HepG2 (cell line): ENCODE results near the gene RBM25. TPM values are rescaled to one million over a fixed set of nuclear protein-coding genes. Genes with fewer than 3 reads are reported as not detected.

Experiments used
- ATAC-seq: fragments of 200-7000 bp; cut with Tn5 transposase; 3 replicates; pipeline ENCODE4 v1.9.1; 2020; ENCODE audit warnings: mild to moderate bottlenecking, moderate library complexity
- BruUV-seq: library from RNA; stranded (reverse); fragments of 400-500 nt; replicated peaks from 2 replicates; lab custom pipeline; 2021; lab: Mats Ljungman, UMichigan
- CTCF ChIA-PET: fragments of 300-600 bp; formaldehyde crosslinking; extraction: SDS; loops from one replicate; lab custom pipeline; 2021; ENCODE audit warnings: low total read pairs, inconsistent platforms, low intra/inter-chr PET ratio; lab: Yijun Ruan, JAX
- POLR2A ChIA-PET: fragments of 350-600 bp; sonication (Branson Sonifier 250); formaldehyde crosslinking; loops from one replicate; lab custom pipeline; 2020; ENCODE audit warnings: antibody characterized with exemption, inconsistent platforms; lab: Yijun Ruan, JAX
- DNase-seq: peaks from one replicate; pipeline ENCODE4 v3.0.0-alpha.2; 2015; ENCODE audit warnings: low spot score
- FAIRE-seq: peaks from 3 replicates; lab custom pipeline; 2011; peaks lifted over from hg19 to GRCh38; lab: Jason Lieb, UNC
- H2AFZ ChIP-seq: one replicate; pipeline ENCODE4 v1.6.1; 2011; ENCODE audit warnings: low read length, inconsistent platforms
- H3K27ac ChIP-seq: fragments of 300-600 bp; 3 replicates; pipeline ENCODE4 v1.8.0; 2011; ENCODE audit warnings: mixed run types, mild to moderate bottlenecking, mixed read lengths, low read length, inconsistent platforms; ENCODE audit not compliant: insufficient read depth; ENCODE audit errors: extremely low read length
- H3K27me3 ChIP-seq, 2 experiments: fragments of 200-600 bp in 1 of 2; 2 replicates in 1 of 2; 3 replicates in 1 of 2; pipeline versions ENCODE4 v1.6.0 to v1.8.0; 2011; ENCODE audit warnings: low read length in 2 of 2, mild to moderate bottlenecking in 2 of 2, moderate library complexity in 2 of 2, inconsistent platforms in 1 of 2; ENCODE audit not compliant: insufficient read depth in 2 of 2, control insufficient read depth in 1 of 2
- H3K36me3 ChIP-seq, 2 experiments: fragments of 200-600 bp in 1 of 2; replicated peaks in 1 of 2; 2 replicates in 1 of 2; 3 replicates in 1 of 2; pipeline versions ENCODE4 v1.5.1 to v1.8.0; 2011; ENCODE audit warnings: low read length in 2 of 2, inconsistent platforms in 1 of 2; ENCODE audit not compliant: insufficient read depth in 2 of 2, control insufficient read depth in 1 of 2
- H3K4me1 ChIP-seq: 2 replicates; pipeline ENCODE4 v1.5.1; 2012; ENCODE audit warnings: low read length, inconsistent platforms; ENCODE audit not compliant: insufficient read depth
- H3K4me2 ChIP-seq: 2 replicates; pipeline ENCODE4 v1.6.0; 2011; ENCODE audit warnings: low read depth, low read length, inconsistent platforms
- H3K4me3 ChIP-seq, 3 experiments: fragments of 200-600 bp in 1 of 3; sonication (generic), shearing (Covaris generic) in 1 of 3; replicated peaks in 1 of 3; 2 replicates each; pipeline ENCODE4 v1.5.1; 2011 to 2016; ENCODE audit warnings: low read length in 3 of 3, inconsistent platforms in 2 of 3, low read depth in 2 of 3, mild to moderate bottlenecking in 2 of 3, control low read depth in 1 of 3, mixed read lengths in 1 of 3; ENCODE audit not compliant: insufficient read depth in 1 of 3
- H3K79me2 ChIP-seq: one replicate; pipeline ENCODE4 v1.6.1; 2011; ENCODE audit warnings: low read length, inconsistent platforms; ENCODE audit not compliant: insufficient read depth
- H3K9ac ChIP-seq: 2 replicates; pipeline ENCODE4 v1.6.0; 2011; ENCODE audit warnings: mild to moderate bottlenecking, low read depth, low read length, inconsistent platforms; ENCODE audit not compliant: insufficient read depth
- H3K9me3 ChIP-seq: 2 replicates; pipeline ENCODE4 v1.5.1; 2012; ENCODE audit warnings: mild to moderate bottlenecking, low read length
- H4K20me1 ChIP-seq: 2 replicates; pipeline ENCODE4 v1.6.0; 2011; ENCODE audit warnings: inconsistent platforms, mild to moderate bottlenecking, low read length, moderate library complexity; ENCODE audit not compliant: insufficient read depth
- FOXC1 ChIP-seq: sonication (generic); formaldehyde crosslinking; IDR thresholded peaks from 2 replicates; pipeline ENCODE4 v1.8.0; 2022; ENCODE audit warnings: mild to moderate bottlenecking, missing genetic modification reagents, borderline replicate concordance
- ZNF44 ChIP-seq: sonication (generic); formaldehyde crosslinking; IDR thresholded peaks from 2 replicates; pipeline ENCODE4 v1.5.1; 2020; ENCODE audit warnings: mild to moderate bottlenecking, missing genetic modification reagents
- ZNF501 ChIP-seq: sonication (generic); formaldehyde crosslinking; IDR thresholded peaks from 2 replicates; pipeline ENCODE4 v1.5.1; 2020; ENCODE audit warnings: mild to moderate bottlenecking, moderate library complexity, missing genetic modification reagents
- WGBS: methylation state at CpG from one replicate; pipeline ENCODE4 v1.1.6; 2017; ENCODE audit warnings: low lambda C conversion rate; 5-methylcytosine and 5-hydroxymethylcytosine counted together
- in situ Hi-C: cut with HindIII; loops from 2 replicates; pipeline ENCODE4 v1.10.0; 2017; ENCODE audit warnings: low pct_unique_long_range_greater_than_20kb; ENCODE audit not compliant: extremely low pct_ligation_motif_present
- intact Hi-C: fragments of 100-400 bp; cut with micrococcal nuclease; formaldehyde crosslinking; loops from one replicate; pipeline ENCODE4 v1.10.0; 2022; ENCODE audit not compliant: unreplicated experiment
- polyA plus RNA-seq, 8 experiments: library from polyadenylated mRNA; depleted of rRNA in 3 of 8; stranded (reverse) in 7 of 8; unstranded in 1 of 8; fragments of >200 nt; fragmentation: Illumina TruSeq in 4 of 8; extraction: Trizol in 4 of 8; gene quantifications; 2 replicates each; pipeline versions ENCODE4 v1.2.1 to v1.2.3, GENCODE V29; 2011 to 2016; ENCODE audit warnings: low read depth in 4 of 8, missing spikeins in 1 of 8, mixed read lengths in 1 of 8; ENCODE audit not compliant: insufficient read depth in 1 of 8
- total RNA-seq, 5 experiments: library from RNA; depleted of rRNA; stranded (reverse); fragments of >200 nt; fragmentation: Illumina TruSeq; extraction: Trizol; gene quantifications; 2 replicates each; pipeline ENCODE4 v1.2.3, GENCODE V29; 2016; ENCODE audit warnings: low read depth in 1 of 5
- TF ChIP-seq, protein P1 (sequence below): sonication (generic); formaldehyde crosslinking; IDR thresholded peaks from 2 replicates; pipeline ENCODE4 v1.8.0; 2022; ENCODE audit warnings: missing genetic modification reagents, low read depth, mild to moderate bottlenecking, borderline replicate concordance
- TF ChIP-seq, protein P2 (sequence below): sonication (generic); formaldehyde crosslinking; IDR thresholded peaks from 2 replicates; pipeline ENCODE4 v1.4.0; 2020; ENCODE audit warnings: missing genetic modification reagents

RBM25 gene
- total and polyA plus RNA-seq, 2 of the 13 experiments (the other 11 are each of a cell fraction or from before 2014, with no cell fraction given) = 34.1 to 65.9 TPM

DNA sequence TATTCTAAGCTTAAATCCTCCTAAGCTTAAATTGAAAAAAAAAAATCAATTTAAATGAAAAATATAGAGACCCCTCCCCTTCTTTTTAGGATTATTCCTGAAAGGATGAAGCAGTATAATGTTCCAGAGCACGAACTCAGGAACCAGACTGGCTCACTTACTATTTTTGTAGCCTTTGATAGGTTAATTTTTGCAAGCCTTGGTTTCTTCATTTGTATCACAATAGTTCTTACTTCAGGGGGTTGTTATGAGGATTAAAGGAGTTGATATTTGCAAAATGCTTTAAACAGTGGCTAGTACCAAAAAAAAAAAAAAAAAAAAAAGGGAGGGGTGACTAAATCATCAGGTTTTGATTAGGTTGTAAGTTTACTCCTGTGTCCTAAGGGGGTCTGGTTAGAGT, 3.1 kb upstream of the RBM25 start:
- no peak overlapping the region for H3K4me3 ChIP-seq
- TF ChIP-seq, protein P1, sequence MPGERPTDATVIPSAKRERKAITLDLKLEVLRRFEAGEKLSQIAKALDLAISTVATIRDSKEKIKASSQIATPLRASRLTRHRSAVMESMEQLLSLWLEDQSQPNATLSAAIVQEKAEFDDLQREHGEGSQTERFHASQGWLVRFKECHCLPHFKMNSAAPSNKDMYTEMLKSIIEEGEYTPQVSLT (CRISPR knock-in tag) = no peak
- TF ChIP-seq ZNF44 (CRISPR knock-in tag) (no peak), FOXC1 (CRISPR knock-in tag) (no peak), ZNF501 (CRISPR knock-in tag) (no peak)
- TF ChIP-seq, protein P2, sequence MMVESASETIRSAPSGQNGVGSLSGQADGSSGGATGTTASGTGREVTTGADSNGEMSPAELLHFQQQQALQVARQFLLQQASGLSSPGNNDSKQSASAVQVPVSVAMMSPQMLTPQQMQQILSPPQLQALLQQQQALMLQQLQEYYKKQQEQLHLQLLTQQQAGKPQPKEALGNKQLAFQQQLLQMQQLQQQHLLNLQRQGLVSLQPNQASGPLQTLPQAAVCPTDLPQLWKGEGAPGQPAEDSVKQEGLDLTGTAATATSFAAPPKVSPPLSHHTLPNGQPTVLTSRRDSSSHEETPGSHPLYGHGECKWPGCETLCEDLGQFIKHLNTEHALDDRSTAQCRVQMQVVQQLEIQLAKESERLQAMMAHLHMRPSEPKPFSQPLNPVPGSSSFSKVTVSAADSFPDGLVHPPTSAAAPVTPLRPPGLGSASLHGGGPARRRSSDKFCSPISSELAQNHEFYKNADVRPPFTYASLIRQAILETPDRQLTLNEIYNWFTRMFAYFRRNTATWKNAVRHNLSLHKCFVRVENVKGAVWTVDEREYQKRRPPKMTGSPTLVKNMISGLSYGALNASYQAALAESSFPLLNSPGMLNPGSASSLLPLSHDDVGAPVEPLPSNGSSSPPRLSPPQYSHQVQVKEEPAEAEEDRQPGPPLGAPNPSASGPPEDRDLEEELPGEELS (CRISPR knock-in tag) = no peak
- H3K9ac ChIP-seq = no peak overlapping the region
- ChIA-PET CTCF (no interaction called here), POLR2A (interaction anchor here (0.7 kb wide), 1 partner anchor 25 kb away, joined by 4 read pairs; no protein-coding TSS in a partner anchor)
- no peak overlapping the region for H3K27ac ChIP-seq
- no peak for ATAC-seq
- H3K4me1 ChIP-seq = peaks cover 5% of the 10 kb centered on the region
- BruUV-seq = no TSS peak
- peaks cover 16% of the 10 kb centered on the region for H3K79me2 ChIP-seq
- in situ Hi-C loops (no loop called here), intact Hi-C loops (loop anchor here (5.0 kb wide), 1 partner anchor 82 kb away; the partner anchor contains the start of gene PSEN1)
- no peak for FAIRE-seq
- H4K20me1 ChIP-seq = peaks cover 3% of the 10 kb centered on the region; the same call in 1 of the 2 replicates
- no peak overlapping the region for H2AFZ ChIP-seq
- H3K4me2 ChIP-seq = no peak overlapping the region
- H3K36me3 ChIP-seq = no peaks in the 10 kb centered on the region
- WGBS = 17% methylated on average over 1 of the region's 1 CpG
- no peak for DNase-seq
- no peaks in the 10 kb centered on the region; a peak in 1 of 5 replicates for H3K27me3 ChIP-seq
- no peaks in the 10 kb centered on the region for H3K9me3 ChIP-seq
